Measurements from ENCODE around the gene CTPS1.

CTPS1 gene

GRCh38 chr1:41003127-41003639, 23.7 kb downstream of the CTPS1 start:
- FAIRE-seq, result no peak

GRCh38 chr1:41003640-41004220, 24.2 kb downstream of the CTPS1 start:
- FAIRE-seq, result no peak

- FAIRE-seq, result no peak
Observed at GRCh38 chr1:41005876-41006275, 26.4 kb downstream of the CTPS1 start.

- no peak for FAIRE-seq
Observed at GRCh38 chr1:41006942-41007865, 27.7 kb downstream of the CTPS1 start.

GRCh38 chr1:41009466-41009865, 30.0 kb downstream of the CTPS1 start:
- FAIRE-seq, result no peak

GRCh38 chr1:41010345-41010744, 30.8 kb downstream of the CTPS1 start:
- no peak for FAIRE-seq

GRCh38 chr1:41013024-41013423, 33.5 kb downstream of the CTPS1 start:
- FAIRE-seq, result no peak

GRCh38 chr1:41013796-41014195, 34.3 kb downstream of the CTPS1 start:
- FAIRE-seq, result no peak

GRCh38 chr1:41014871-41015270, 35.4 kb downstream of the CTPS1 start:
- FAIRE-seq, result no peak

- no peak for FAIRE-seq
Observed at GRCh38 chr1:41015281-41015896, 35.9 kb downstream of the CTPS1 start.

GRCh38 chr1:41015897-41016470, 36.5 kb downstream of the CTPS1 start:
- FAIRE-seq, result no peak

- FAIRE-seq, result no peak
Observed at GRCh38 chr1:41017141-41018017, 37.9 kb downstream of the CTPS1 start.

GRCh38 chr1:41018018-41018410, 38.5 kb downstream of the CTPS1 start:
- no peak for FAIRE-seq

- FAIRE-seq, result no peak
Observed at GRCh38 chr1:41019353-41019745, 39.9 kb downstream of the CTPS1 start.

- no peak for FAIRE-seq
Observed at GRCh38 chr1:41020109-41020576, 40.6 kb downstream of the CTPS1 start.

- no peak for FAIRE-seq
Observed at GRCh38 chr1:41020654-41021053, 41.2 kb downstream of the CTPS1 start.

GRCh38 chr1:41021526-41022308, 42.2 kb downstream of the CTPS1 start, which contains the start of gene SLFNL1:
SLFNL1 (minus strand) TSS chr1:41021725; CDS start chr1:41020660, 1,065 bp downstream.
- no peak for FAIRE-seq

- FAIRE-seq, result no peak
Observed at GRCh38 chr1:41022424-41022823, 42.9 kb downstream of the CTPS1 start.

GRCh38 chr1:41023279-41023990, 43.9 kb downstream of the CTPS1 start:
- FAIRE-seq, result no peak

GRCh38 chr1:41024953-41025352, 45.5 kb downstream of the CTPS1 start:
- FAIRE-seq, result no peak
